Renal cortex interstitium (tissue), 11 donors: Measurements from ENCODE around the gene PALLD. TPM values are rescaled to one million over a fixed set of nuclear protein-coding genes. Genes with fewer than 3 reads are reported as not detected.

Source experiments
- DNase-seq, 11 donors: peaks; one replicate each; pipeline ENCODE4 v3.0.0-alpha.2; 2013; ENCODE audit warnings: low read depth in 9 of 11, low spot score in 4 of 11; ENCODE audit errors: extremely low read depth in 1 of 11
- polyA plus RNA-seq, 3 donors: library from polyadenylated mRNA; unstranded; fragments of 120-200 nt; gene quantifications; one replicate each; pipeline ENCODE4 v1.2.1, GENCODE V29; 2013; ENCODE audit not compliant: insufficient read length in 3 of 3

PALLD gene
- polyA plus RNA-seq, 3 donors = 182 to 194 (median 191) TPM

- no peak for DNase-seq
These were observed 259.0 kb downstream of the PALLD start for GRCh38 chr4:168755598-168756477.

- DNase-seq = no peak
These were observed 260.6 kb downstream of the PALLD start for GRCh38 chr4:168757500-168757899.

- DNase-seq = peak in 5 of 11 donors; percentile 17 to 24 (median 20)
These were observed 261.6 kb downstream of the PALLD start for GRCh38 chr4:168758351-168758876.

- DNase-seq = no peak
These were observed 262.5 kb downstream of the PALLD start for GRCh38 chr4:168759321-168759720.

GRCh38 chr4:168759959-168760527 is 263.2 kb downstream of the PALLD start:
- no peak for DNase-seq

GRCh38 chr4:168761066-168761465 is 264.2 kb downstream of the PALLD start:
- DNase-seq = no peak

GRCh38 chr4:168765322-168765721 is 268.5 kb downstream of the PALLD start:
- DNase-seq = no peak

GRCh38 chr4:168765726-168766125 is 268.9 kb downstream of the PALLD start:
- no peak for DNase-seq

GRCh38 chr4:168766604-168767316 is 269.9 kb downstream of the PALLD start:
- DNase-seq = no peak

- DNase-seq = no peak
These were observed 272.6 kb downstream of the PALLD start for GRCh38 chr4:168769416-168769815.

GRCh38 chr4:168769837-168770236 is 273.0 kb downstream of the PALLD start:
- no peak for DNase-seq

- DNase-seq = no peak
These were observed 274.4 kb downstream of the PALLD start for GRCh38 chr4:168771251-168771650.

- no peak for DNase-seq
These were observed 276.7 kb downstream of the PALLD start for GRCh38 chr4:168773388-168774195.

- no peak for DNase-seq
These were observed 279.5 kb downstream of the PALLD start for GRCh38 chr4:168776382-168776781.

GRCh38 chr4:168777277-168777965 is 280.6 kb downstream of the PALLD start:
- no peak for DNase-seq

GRCh38 chr4:168781341-168781740 is 284.5 kb downstream of the PALLD start:
- DNase-seq = no peak

- no peak for DNase-seq
These were observed 285.1 kb downstream of the PALLD start for GRCh38 chr4:168781926-168782325.

GRCh38 chr4:168782439-168782838 is 285.6 kb downstream of the PALLD start:
- no peak for DNase-seq
